Neural progenitor cell (in vitro differentiated cells): ENCODE data around the gene SRSF9.
"Not testable (repeated sequence)": the region's sequence is repeated elsewhere in the genome, so short reads cannot be mapped to it uniquely, and the experiment has no call there.

Source experiments
- EZH2 ChIP-seq: fragments of 200-600 bp; sonication (generic); IDR thresholded peaks from 2 replicates; pipeline ENCODE4 v1.6.1; 2017; ENCODE audit warnings: antibody characterized with exemption, mild to moderate bottlenecking, moderate library complexity
- EZH2phosphoT487 ChIP-seq: fragments of 200-600 bp; sonication (generic); IDR thresholded peaks from 2 replicates; pipeline ENCODE4 v1.6.1; 2017; ENCODE audit warnings: antibody characterized with exemption
- TF ChIP-seq, protein P1 (sequence below): fragments of 200-600 bp; sonication (generic); IDR thresholded peaks from 2 replicates; pipeline ENCODE4 v1.5.1; 2017; ENCODE audit warnings: antibody characterized with exemption, mild to moderate bottlenecking

DNA sequence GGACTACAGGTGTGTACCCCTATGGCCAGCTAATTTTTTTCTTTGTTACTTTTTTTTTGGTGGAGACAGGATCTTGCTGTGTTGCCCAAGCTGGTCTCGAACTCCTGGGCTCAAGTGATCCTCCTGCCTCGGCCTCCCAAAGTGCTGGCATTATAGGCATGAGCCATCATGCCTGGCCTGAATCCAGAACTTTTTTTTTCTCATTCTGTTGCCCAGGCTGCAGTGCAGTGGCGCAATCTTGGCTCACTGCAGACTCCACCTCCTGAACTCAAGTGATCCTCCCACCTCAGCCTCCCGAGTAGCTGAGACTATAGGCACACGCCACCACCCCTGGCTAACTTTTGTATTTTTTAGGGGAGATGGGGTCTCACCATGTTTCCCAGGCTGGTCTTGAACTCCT is 17.0 kb downstream of the SRSF9 start:
- TF ChIP-seq EZH2, EZH2phosphoT487: not testable (repeated sequence)
- TF ChIP-seq, protein P1, sequence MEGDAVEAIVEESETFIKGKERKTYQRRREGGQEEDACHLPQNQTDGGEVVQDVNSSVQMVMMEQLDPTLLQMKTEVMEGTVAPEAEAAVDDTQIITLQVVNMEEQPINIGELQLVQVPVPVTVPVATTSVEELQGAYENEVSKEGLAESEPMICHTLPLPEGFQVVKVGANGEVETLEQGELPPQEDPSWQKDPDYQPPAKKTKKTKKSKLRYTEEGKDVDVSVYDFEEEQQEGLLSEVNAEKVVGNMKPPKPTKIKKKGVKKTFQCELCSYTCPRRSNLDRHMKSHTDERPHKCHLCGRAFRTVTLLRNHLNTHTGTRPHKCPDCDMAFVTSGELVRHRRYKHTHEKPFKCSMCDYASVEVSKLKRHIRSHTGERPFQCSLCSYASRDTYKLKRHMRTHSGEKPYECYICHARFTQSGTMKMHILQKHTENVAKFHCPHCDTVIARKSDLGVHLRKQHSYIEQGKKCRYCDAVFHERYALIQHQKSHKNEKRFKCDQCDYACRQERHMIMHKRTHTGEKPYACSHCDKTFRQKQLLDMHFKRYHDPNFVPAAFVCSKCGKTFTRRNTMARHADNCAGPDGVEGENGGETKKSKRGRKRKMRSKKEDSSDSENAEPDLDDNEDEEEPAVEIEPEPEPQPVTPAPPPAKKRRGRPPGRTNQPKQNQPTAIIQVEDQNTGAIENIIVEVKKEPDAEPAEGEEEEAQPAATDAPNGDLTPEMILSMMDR = not testable (repeated sequence)
